NCI-H526 treated with DMSO at 0.1 percent for 48 hours (cell line): ENCODE measurements around the gene CHST1.

ENCODE experiments used
- DNase-seq: peaks from one replicate; lab custom pipeline; 2025; lab: John Stamatoyannopoulos, UW

CHST1 gene, protein sequence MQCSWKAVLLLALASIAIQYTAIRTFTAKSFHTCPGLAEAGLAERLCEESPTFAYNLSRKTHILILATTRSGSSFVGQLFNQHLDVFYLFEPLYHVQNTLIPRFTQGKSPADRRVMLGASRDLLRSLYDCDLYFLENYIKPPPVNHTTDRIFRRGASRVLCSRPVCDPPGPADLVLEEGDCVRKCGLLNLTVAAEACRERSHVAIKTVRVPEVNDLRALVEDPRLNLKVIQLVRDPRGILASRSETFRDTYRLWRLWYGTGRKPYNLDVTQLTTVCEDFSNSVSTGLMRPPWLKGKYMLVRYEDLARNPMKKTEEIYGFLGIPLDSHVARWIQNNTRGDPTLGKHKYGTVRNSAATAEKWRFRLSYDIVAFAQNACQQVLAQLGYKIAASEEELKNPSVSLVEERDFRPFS

DNA sequence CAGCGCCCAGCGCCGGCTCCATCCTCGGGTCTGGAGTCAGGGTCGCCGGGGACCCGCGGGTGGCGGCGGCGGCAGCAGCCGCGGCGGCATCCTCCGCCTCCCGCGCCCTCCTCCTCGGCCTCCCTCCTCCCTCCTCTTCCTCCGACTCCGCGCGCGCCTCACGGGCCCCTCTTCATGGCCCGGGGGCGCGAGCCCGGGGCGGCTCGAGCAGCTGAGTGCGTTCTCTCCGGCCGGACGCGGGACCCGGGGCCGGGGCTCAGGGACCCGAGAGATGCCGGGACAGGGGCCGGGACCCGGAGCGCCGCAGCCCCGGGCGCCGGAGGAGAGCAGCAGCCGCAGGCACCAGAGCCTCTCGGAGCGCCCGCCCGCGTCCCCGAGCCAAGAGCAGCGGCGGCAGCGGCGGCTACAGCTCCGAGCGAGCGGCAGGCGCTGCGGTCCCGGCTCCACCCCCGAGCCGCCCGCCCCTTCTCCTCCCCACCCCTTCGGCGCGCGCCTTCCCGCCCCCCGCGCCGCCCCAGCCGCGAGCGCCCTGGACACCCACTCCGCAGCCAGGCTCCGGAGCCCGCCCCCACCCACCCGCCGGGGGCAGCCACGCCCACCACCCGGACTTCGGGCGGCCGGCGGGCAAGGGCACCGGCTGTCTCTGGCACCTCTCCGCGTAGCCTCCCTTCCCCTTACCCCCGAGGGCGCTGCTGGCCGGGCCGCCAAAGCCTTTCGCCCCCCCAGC is at the start of gene CHST1:
Gene CHST1 (minus strand): TSS at position 417 of the 727 bp plus-strand sequence. CDS start 14,699 bp downstream, outside the sequence.
- DNase-seq = peak; percentile 18

DNA sequence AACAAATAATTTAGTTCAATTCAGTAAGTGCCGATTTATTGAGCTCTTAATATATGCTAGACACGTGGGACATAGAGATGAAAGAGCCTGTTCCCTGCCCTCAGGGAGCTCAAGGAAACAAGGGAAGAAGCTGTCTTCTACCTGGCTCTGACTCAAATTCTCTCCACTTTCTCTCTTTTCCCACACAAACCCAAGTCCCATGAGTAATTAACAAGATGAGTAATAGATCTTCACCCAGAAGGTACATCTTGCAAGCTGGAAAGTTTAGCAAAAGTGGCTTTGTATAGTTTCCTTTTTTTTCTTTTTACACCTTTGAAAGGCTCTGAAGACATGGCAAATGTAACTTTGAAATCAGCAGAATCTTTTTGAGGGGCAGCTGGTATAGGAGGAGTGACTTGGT is 48.2 kb upstream of the CHST1 start:
- DNase-seq = no peak

DNA sequence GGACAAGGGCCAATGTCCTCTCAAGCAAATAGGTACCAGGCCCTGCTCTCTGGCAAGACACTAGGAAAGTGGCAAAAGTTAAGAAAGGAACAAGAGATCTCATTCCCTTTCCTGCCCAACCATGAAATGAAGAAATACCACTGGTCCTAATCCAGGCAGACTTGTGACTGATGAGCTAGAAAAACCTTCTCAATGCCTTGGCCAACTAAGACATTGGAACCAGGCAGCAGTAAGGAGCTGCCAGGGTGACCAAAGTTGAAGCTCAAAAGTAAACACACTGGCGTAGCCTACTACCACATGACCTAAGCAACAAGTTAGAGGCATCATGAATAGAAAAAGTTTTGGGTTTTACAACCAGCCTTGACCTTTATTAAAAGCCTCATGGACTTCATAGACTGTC is 45.1 kb upstream of the CHST1 start:
- no peak for DNase-seq

DNA sequence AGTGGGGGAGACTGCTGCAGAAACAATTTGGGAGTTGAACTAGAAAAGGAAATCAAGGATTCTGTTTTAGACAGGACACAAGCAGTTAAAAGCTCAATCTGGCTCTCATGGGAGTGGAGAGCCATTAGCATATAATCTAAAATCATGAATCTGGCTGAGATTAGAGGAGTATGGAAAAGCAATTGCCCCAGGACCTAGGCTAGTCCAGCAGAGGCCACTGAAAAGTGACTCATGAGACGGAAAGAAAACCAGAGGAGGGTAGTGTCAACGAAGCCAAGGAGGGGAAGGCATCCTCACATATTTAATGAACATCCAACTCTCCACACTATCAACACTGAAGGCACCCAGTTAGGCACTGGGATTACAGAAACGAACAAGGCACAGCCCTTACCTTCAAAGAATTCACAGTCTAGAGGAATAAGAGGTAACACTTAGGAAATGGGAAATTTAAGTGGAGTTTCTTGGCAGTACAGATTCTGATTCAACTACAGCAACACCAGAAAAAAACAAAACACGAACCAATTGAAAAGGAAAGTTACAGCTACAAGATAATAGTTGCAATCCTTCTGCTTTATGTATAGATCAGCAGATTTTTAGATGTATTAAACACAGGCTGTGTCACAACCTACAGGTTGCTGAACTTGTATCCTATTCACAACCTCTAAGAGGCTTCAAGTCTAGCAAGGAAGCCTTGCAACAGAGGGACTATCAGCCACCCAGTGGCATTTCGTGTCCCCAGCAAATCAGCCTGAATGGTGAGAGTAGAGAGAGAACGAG is 43.7 kb upstream of the CHST1 start:
- no peak for DNase-seq

DNA sequence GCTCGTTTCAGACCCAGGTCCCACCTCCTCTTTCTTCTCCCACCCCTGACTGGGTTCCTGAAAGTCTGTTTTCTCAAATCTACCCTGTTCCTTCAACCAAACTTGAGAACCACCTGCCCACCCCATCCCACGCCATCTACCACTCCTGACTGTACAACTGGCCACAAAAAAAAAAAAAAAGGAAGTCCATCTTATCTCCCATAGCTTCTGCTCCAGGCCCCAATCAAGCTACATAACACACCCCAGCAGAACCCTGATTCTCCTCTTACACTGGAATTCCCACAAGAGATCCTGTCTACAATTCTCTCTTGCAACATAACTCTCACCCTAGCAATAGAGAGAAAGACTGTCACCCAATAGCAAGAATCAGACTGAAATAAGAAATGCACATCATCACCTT is 39.2 kb upstream of the CHST1 start:
- no peak for DNase-seq

DNA sequence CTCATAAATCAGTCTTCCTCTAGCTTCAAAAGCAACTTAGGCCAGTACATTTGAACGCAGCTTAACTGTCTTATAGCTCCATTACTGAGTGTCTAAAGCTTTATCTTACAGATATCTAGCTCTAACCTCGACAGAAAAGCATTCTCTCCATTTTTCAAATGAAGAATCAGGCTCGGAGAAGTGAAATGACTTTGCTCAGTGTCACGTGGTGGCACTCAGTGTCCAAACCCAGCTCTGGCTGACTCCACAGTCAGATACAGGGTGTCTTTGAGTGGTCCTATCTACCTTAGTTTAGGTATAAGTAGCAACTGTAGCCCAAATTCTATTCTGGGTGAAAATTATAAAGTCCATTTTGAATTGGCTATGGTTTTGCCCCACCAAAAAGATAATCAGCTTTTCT is 38.7 kb upstream of the CHST1 start:
- DNase-seq = no peak

DNA sequence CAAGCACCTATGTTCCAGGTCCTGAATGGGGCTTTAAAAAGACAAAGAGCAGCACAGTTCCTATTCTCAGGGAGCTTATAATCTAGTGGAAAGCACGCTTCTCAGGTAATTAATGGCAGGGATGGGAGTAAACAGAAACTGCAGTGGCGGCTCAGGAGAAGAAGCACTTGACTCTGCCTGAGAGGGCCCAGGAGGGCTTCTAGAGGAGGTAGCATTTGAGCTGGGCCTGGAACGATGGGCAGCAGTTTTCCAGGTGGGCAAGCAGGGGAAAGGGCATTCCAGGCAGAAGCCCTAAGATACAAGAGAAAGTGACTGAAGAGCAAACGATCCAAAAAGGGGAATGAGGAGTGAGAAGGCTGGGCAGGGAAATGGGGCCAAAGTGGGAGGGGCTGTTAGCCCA is 37.1 kb upstream of the CHST1 start:
- no peak for DNase-seq

DNA sequence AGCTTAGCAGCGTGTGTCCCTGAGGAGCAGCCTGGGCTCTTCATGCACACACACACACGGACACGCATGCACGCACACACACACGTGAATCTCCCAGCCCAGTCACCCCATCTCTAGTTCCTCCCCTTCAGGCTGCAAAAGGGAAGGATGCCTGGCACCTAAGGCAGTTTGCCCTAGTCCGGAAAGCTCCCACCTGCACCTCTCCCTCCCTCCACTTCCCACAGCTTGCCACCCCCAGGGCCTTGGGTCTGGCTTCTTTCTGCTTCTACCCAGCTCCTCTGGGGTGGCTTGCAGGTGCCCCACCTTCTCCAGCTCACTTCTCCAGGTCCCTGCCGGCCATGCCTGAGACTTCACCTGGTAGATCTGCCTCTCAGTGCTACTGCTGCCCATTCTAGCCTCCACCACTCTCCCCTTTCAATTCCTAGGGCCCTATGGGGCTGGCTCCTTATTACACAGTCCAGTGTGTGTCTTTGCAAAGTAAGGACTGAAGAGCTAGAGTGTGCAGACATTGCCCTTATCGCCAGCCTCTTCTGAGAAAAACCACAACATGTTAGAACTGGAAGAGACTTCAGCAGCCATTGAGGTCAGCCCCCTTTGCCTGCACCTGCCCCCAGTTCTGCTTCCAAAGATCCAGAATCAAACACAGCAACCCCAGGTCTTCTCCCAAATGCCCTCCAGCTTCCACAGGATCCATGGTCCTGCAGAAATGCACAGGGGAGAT is 33.5 kb upstream of the CHST1 start:
- no peak for DNase-seq

DNA sequence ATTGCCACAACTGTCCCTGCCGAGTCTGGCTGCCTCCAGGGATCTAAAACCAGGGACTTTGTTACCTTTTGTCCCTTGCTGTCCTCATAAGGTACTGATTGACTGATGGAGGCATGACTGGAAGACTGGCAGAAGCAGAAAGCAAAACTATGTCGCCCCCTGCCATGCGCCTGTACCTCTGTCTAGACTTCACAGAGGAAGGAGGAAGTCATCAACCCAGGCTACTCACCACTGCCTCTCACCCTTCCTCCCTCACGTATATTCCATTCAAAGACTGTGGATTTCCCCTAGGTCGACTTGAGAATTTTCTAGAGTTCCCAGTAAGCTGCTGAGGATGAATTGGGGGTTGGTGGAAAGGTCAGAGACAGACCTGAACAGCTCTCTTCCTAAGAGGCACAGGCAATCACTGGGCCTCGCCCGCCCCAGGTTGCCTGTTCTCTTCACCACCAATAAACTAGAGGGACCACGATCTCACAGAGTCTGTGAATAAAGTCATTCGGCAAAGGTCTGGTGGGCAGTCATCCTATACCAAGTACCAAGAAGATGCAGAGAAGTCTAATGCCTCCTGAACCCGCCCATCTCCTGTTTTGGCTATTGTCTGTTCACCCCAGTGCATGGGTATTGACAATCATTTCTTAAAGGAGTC is 27.5 kb upstream of the CHST1 start:
- no peak for DNase-seq

DNA sequence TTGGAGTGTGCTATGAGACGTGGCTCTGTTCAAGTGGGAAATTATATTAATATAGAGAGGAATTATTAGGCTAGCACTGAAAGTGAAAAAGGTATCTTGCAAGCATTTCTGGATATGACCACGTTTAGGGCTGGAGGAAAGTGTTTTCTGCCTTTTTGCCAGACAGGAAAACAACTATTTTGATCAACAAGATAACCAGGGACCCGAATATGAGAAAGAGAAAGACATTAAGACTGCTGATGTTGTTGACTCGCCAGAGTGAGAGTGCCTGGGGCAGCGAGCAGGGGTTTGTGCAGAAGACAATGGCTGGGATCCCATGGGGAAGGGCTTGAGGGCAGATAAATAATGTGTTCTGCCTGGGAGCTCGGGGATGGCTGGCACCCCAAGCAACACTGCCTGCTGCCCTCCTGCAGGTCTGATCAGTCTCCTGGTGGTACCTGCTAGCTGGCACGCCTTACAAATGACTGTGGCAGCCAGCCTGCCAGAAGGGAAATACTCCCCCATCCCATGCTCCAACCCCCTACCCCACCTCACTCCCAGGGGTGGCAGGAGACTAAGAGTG is 23.1 kb upstream of the CHST1 start:
- no peak for DNase-seq

DNA sequence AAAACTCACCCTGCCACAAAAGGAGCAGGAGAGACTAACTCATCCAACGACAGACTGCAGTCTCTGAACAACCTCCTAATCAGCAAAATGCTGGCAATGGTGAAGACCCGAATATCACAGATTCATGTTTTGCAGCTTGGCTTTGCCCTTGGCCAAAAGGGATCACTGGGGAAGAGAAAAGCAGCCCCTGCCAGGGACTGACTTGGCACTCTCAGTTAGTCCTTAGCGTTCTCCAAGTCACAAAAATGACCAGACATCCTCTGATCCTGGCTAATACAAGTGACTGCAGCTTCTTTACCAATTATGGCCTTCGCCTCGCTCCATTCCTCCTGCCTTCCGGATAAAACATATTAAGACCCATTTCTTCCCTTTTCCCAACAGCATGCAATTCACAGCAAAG is 22.4 kb upstream of the CHST1 start:
- no peak for DNase-seq

DNA sequence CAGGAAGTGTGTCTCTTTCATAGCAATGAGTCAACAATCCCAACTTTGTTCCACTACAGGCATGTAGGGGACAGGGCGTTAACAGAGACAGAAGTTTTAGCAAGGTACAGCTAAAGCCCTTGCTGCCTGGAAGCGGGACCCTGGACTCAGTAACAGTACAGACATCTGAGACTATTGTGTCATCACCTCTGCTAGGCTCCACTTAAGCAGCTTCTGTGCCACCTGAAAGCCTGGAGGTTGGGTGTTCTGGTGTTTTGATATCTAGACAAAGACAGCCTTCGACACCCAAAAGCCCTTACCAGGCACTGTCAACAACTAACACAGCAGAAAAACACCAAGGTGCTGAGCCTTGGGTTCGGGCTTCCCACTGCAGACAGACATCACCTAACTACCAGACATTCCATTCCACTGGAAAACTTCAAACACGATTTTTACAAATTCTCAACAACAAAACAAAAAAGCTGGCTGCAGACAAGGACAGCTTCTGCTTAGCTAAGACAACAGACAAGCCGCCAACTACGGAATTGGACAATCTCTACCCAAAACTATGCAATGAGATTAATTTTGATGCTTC is 20.6 kb upstream of the CHST1 start:
- DNase-seq = no peak

DNA sequence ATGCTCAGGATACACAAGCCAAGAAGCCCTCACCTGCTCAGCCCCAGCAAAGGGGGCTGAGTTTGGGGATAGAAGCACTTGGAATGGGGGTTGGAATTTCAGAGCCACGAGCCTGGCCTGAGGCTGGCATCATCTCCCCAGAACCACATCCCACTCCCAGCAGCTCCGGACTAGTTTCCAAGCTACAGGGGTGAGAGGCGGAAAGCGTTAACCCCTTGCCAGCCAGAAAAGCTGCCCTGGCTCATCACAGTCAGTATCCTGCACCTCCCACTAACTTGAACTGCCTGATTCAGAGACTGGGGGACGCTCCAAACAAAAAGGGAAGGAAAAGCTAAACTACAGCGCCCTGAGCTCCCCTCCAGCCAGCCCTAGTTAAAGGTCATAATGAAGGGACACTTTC is 19.0 kb upstream of the CHST1 start:
- DNase-seq = no peak

DNA sequence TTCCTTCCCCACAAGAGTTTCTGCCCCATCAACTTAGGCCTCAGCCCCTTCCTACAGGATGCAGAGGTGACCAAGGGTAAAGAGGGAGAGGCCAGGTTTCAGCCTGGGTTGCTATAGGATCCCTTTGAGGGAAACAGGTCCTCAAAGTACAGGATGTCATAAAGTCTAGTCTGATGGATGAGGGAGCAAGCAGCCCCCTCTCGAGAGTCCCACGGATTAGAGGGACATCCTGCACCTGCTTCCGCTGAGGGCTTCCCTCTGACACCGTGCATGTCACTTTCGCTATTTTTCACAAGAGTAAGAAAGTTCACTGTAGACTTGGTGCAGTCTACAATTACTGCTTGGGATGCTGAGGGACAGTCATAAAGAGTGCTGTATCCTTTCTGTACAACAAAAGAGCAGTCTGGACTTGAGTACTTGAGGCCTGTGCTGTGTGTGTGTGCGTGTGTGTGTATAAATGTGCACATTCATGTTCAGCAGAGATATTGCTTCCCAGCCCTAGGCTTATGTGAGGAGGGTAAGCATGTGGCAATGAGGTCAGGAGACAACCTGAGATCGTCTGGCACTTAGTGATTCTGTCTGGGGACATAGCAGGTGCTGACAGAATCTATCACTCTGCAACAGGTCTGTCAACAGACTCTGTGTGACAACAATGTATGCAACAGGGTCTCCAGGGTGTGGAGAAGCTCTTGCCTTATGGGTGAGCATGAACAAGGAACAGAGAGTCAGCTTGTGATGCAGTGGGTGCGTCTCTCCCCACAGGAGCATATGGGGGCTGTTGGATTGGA is 18.0 kb upstream of the CHST1 start:
- no peak for DNase-seq

DNA sequence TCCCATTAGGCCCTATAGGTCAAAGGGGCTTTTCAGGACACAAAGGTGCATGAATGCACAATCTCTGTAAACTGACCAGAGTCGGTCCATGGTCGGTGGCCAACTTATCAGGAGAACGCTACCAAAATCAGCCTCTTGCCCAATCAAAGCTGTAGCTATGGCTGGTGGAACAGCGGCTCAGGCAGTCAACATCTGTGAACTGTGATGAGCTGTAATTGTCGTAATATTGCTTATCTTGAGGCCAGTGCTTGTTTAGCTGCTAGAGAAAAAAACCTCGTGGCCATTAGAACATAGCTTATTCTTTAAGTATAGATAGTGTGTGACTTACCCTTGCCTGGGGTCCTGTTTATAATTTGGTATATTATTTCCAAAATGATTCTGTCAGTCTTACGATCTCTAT is 14.4 kb upstream of the CHST1 start:
- no peak for DNase-seq

DNA sequence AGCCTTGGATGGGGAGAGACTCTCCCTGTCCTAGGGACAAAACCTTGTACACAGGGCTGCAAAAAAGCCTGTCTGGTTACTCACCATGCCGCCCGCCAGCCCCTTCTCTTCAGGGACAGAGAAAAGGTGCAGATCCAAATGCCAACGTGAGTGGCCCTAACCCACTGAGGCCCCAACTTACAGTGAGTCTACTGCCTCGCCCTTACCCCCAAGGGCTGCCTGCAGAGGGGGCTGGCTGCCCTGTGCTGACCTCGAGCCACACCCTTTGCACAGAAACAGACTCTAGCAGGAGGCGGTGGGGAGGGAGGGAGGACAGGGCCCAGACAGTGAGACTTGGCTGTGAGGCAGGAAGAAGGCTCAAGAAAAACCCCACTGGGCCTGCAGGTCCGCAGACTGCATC is 13.6 kb upstream of the CHST1 start:
- no peak for DNase-seq

DNA sequence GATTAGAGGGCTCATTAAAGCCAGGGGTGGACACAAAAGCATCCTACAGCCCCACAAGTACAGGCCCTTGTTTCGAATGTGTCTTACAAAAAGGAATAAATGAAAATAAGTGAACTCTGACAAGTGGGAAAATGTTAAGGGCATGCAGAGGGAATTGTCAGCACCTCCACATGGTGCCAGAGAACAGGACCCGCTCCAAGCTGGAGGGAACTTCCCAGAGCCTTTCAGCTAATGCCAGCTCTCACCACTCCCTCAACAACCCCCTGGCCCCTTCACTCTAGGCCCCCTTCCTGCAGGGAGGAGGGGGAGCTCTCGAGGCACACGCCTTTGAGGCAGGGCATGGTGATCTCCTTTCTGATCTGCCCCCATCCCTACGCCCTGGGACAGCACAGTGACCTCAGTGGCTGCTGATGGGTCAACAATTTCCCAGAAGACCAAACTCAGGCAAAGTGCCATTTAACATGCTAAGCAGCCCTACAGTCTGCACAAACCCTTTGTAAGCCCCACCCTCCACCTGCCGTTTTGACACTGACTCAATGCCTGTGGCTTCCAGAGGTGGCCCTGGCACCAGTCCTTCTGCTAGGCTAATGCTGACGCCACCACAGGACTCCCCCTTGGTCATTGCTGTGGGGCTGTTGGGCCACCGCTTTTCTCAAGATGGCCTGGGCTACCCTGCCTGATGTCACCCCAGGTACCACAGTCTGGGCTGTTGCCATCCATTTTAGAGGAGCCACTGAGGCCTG is 12.5 kb upstream of the CHST1 start:
- DNase-seq = no peak

DNA sequence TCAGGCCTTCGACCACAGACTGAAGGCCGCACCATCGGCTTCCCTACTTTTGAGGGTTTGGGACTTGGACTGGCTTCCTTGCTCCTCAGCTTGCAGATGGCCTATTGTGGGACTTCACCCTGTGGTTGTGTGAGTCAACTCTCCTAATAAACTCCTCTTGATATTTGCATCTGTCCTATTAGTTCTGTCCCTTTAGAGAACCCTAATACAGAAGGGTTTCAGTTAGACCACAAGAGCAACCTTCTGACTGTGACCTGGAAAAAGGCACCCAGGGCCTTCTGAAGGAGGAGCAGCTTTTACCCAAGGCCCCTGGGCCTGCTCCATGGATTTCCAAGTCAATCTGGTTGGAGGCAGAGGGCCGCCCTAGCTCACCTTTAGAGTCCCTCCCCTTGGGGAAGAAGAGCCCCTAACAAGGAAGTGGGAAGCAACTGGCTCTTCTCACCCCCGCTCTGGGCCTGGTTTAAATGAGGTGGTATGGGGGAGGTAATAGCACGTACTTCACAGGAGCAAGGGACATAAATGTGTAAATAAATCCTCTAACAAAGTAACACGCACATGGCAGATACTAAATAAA is 11.2 kb upstream of the CHST1 start:
- DNase-seq = no peak

DNA sequence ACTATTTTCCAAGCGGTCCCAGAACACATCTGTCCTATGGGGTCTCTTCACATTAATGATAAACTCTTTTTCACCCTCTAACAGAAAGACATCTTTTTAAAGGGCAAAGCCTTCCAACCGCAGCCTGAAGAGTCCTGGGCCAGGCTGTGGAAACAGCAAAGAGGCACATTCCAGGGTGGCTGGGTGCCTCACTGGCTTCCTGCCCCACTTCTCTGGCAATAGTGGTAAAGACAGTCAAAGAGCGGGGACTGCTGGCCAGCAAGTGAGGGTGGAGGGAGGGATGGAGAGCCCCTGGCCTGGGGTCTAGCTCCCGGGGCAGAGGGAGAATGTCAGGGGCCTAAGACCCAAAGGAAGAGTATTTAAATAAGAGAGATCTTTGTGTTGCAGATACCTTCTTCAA is 10.2 kb upstream of the CHST1 start:
- DNase-seq = no peak
